ENCODE results near the gene RPS16. TPM values are rescaled to one million over a fixed set of nuclear protein-coding genes. Genes with fewer than 3 reads are reported as not detected.

Gene RPS16
- total RNA-seq, 1 donor from 2014 or later = 1,446 TPM

- intact Hi-C loops (cut with DNase I) = no loop called here
Observed at GRCh38 chr19:39426170-39426569, 9.6 kb downstream of the RPS16 start.

GRCh38 chr19:39425744-39426143, 10.0 kb downstream of the RPS16 start:
- Histone ChIP-seq H3K4me1 (peaks cover 21% of the 10 kb centered on the region), H3K4me3 (no peak overlapping the region), H3K27ac (no peak overlapping the region), H3K36me3 (peaks cover 2% of the 10 kb centered on the region), H3K9me3 (no peaks in the 10 kb centered on the region), H3K27me3 (no peaks in the 10 kb centered on the region)
- no peak for DNase-seq
- no peak for TF ChIP-seq CTCF (IDR thresholded peaks at IDR 0.05)
- ATAC-seq = no peak
- intact Hi-C loops (cut with DNase I) = no loop called here

More at GRCh38 chr19:39426170-39426569, 9.6 kb downstream of the RPS16 start:
- H3K27ac ChIP-seq = no peak overlapping the region
- DNase-seq = no peak
- H3K36me3 ChIP-seq = peaks cover 2% of the 10 kb centered on the region
- H3K9me3 ChIP-seq = no peaks in the 10 kb centered on the region
- H3K4me3 ChIP-seq = no peak overlapping the region
- peaks cover 25% of the 10 kb centered on the region for H3K4me1 ChIP-seq
- TF ChIP-seq CTCF (IDR thresholded peaks at IDR 0.05) = no peak
- H3K27me3 ChIP-seq = no peaks in the 10 kb centered on the region
- no peak for ATAC-seq

- Histone ChIP-seq H3K36me3 (peaks cover 2% of the 10 kb centered on the region), H3K27me3 (no peaks in the 10 kb centered on the region), H3K4me1 (peaks cover 15% of the 10 kb centered on the region), H3K27ac (no peak overlapping the region), H3K9me3 (no peaks in the 10 kb centered on the region), H3K4me3 (no peak overlapping the region)
- intact Hi-C loops (cut with DNase I) = no loop called here
- ATAC-seq (no peak), DNase-seq (no peak)
- no peak for TF ChIP-seq CTCF (IDR thresholded peaks at IDR 0.05)
Observed at GRCh38 chr19:39424934-39425333, 10.8 kb downstream of the RPS16 start.

GRCh38 chr19:39423258-39424086, 12.3 kb downstream of the RPS16 start:
- Histone ChIP-seq H3K27ac (no peak overlapping the region), H3K36me3 (peaks cover 12% of the 10 kb centered on the region), H3K4me1 (peaks cover 5% of the 10 kb centered on the region), H3K27me3 (no peaks in the 10 kb centered on the region), H3K9me3 (no peaks in the 10 kb centered on the region), H3K4me3 (no peak overlapping the region)
- DNase-seq (no peak), ATAC-seq (no peak)
- no peak for TF ChIP-seq CTCF (IDR thresholded peaks at IDR 0.05)
- intact Hi-C loops (cut with DNase I) = no loop called here

- H3K27ac ChIP-seq = no peak overlapping the region
- intact Hi-C loops (cut with DNase I) = no loop called here
Observed at GRCh38 chr19:39422020-39422419, 13.7 kb downstream of the RPS16 start.

More at GRCh38 chr19:39422020-39422419, 13.7 kb downstream of the RPS16 start:
- no peak for ATAC-seq
- no peak overlapping the region for H3K4me3 ChIP-seq
- no peak for TF ChIP-seq CTCF (IDR thresholded peaks at IDR 0.05)
- H3K4me1 ChIP-seq = no peaks in the 10 kb centered on the region
- no peak for DNase-seq
- no peaks in the 10 kb centered on the region for H3K27me3 ChIP-seq
- H3K9me3 ChIP-seq = no peaks in the 10 kb centered on the region
- peaks cover 13% of the 10 kb centered on the region for H3K36me3 ChIP-seq
